Measurements from ENCODE around the gene EYA4. TPM values are rescaled to one million over a fixed set of nuclear protein-coding genes. Genes with fewer than 3 reads are reported as not detected.

Gene EYA4
- polyA plus RNA-seq, 1 donor: 23.4 TPM

DNA sequence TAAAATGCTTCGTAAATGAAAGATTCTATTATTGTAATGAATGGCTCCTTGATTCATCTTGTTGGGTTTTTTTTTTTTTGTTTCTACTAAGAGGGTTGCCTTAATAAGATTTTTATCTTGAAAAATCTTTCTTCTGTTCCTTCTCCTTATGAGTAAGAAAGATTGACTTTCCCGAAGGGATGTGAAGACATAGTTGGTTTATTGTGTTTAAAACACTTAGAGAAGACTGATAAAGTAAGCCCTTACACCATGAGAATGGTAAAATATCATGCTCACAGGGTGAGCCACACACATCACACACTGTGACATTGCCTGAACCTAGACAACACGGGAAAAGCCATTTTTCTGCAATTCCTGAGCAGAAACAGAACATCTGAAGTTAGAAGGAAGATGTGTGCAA, 330.5 kb downstream of the EYA4 start:
- DNase-seq (ENCODE audit: low read depth): no peak

DNA sequence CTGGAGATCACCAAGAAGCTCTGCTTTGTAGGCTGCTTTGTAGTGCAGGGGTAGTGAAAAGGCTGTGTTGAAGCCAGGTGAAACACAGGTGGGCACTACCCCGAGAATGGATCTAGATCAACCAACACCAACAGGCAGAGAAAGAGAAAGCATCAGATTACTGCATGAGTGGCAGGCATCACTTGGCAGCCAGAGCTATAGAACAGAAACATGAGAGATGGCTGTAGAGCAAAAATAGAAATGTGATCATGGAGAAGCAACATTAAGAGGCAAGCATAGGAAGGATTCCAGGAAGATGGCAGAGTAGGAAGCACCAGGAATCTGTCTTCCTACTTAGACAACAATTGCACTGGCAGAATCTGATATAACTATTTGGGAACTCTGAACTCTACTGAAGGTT, 336.7 kb downstream of the EYA4 start:
- DNase-seq (ENCODE audit: low read depth): no peak
